HEK293 (cell line): Measurements from ENCODE around the gene PICALM.

Source experiments
- ZBTB21 ChIP-seq: fragments of 450-650 bp; formaldehyde crosslinking; IDR thresholded peaks from 2 replicates; pipeline ENCODE4 v1.5.1; 2017; ENCODE audit warnings: missing biosample characterization, missing genetic modification characterization
- ZNF157 ChIP-seq: fragments of 450-650 bp; formaldehyde crosslinking; IDR thresholded peaks from 2 replicates; pipeline ENCODE4 v1.5.1; 2016; ENCODE audit warnings: missing biosample characterization, missing genetic modification characterization
- ZNF24 ChIP-seq: fragments of 450-650 bp; formaldehyde crosslinking; IDR thresholded peaks from 2 replicates; pipeline ENCODE4 v1.5.1; 2016; ENCODE audit warnings: missing biosample characterization, missing genetic modification characterization
- ZNF324 ChIP-seq: fragments of 450-650 bp; formaldehyde crosslinking; IDR thresholded peaks from 2 replicates; pipeline ENCODE4 v1.5.1; 2016; ENCODE audit warnings: missing biosample characterization, missing genetic modification characterization
- TF ChIP-seq, protein P1 (sequence below): fragments of 450-650 bp; formaldehyde crosslinking; IDR thresholded peaks from 2 replicates; pipeline ENCODE4 v1.5.1; 2016; ENCODE audit warnings: missing biosample characterization, missing genetic modification characterization
- TF ChIP-seq, protein P2 (sequence below): fragments of 450-650 bp; formaldehyde crosslinking; IDR thresholded peaks from 2 replicates; pipeline ENCODE4 v1.5.1; 2016; ENCODE audit warnings: missing biosample characterization, missing genetic modification characterization

DNA sequence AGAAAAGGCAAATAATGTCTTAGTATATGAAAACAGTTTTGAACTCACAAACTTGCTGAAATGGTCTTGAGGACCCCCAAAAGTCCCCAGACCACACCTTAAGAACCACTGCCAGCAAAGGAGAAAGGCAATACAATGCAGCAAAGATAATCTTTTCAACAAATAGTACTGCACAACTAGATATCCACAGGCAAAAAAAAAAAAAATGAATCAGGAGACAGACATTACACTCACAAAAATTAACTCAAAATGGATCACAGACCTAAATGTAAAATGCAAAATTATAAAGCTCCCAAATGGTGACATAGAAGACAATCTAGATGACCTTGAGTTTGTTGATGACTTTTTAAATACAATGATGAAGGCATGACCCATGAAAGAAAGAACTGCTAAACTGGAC, 8.3 kb downstream of the PICALM start:
- TF ChIP-seq ZNF324 (tag by site-specific recombination), result no peak
- TF ChIP-seq ZNF157 (tag by site-specific recombination), result no peak
- TF ChIP-seq, protein P1, sequence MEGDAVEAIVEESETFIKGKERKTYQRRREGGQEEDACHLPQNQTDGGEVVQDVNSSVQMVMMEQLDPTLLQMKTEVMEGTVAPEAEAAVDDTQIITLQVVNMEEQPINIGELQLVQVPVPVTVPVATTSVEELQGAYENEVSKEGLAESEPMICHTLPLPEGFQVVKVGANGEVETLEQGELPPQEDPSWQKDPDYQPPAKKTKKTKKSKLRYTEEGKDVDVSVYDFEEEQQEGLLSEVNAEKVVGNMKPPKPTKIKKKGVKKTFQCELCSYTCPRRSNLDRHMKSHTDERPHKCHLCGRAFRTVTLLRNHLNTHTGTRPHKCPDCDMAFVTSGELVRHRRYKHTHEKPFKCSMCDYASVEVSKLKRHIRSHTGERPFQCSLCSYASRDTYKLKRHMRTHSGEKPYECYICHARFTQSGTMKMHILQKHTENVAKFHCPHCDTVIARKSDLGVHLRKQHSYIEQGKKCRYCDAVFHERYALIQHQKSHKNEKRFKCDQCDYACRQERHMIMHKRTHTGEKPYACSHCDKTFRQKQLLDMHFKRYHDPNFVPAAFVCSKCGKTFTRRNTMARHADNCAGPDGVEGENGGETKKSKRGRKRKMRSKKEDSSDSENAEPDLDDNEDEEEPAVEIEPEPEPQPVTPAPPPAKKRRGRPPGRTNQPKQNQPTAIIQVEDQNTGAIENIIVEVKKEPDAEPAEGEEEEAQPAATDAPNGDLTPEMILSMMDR (tag by site-specific recombination), result no peak
- no peak for TF ChIP-seq ZNF24 (tag by site-specific recombination)
- TF ChIP-seq, protein P2, sequence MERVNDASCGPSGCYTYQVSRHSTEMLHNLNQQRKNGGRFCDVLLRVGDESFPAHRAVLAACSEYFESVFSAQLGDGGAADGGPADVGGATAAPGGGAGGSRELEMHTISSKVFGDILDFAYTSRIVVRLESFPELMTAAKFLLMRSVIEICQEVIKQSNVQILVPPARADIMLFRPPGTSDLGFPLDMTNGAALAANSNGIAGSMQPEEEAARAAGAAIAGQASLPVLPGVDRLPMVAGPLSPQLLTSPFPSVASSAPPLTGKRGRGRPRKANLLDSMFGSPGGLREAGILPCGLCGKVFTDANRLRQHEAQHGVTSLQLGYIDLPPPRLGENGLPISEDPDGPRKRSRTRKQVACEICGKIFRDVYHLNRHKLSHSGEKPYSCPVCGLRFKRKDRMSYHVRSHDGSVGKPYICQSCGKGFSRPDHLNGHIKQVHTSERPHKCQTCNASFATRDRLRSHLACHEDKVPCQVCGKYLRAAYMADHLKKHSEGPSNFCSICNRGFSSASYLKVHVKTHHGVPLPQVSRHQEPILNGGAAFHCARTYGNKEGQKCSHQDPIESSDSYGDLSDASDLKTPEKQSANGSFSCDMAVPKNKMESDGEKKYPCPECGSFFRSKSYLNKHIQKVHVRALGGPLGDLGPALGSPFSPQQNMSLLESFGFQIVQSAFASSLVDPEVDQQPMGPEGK (tag by site-specific recombination), result no peak
- no peak for TF ChIP-seq ZBTB21
